Measurements from ENCODE around the gene RRAS.
A peak's percentile ranks its signal among the peaks of the same experiment; 100 is the strongest.

Gene RRAS

DNA sequence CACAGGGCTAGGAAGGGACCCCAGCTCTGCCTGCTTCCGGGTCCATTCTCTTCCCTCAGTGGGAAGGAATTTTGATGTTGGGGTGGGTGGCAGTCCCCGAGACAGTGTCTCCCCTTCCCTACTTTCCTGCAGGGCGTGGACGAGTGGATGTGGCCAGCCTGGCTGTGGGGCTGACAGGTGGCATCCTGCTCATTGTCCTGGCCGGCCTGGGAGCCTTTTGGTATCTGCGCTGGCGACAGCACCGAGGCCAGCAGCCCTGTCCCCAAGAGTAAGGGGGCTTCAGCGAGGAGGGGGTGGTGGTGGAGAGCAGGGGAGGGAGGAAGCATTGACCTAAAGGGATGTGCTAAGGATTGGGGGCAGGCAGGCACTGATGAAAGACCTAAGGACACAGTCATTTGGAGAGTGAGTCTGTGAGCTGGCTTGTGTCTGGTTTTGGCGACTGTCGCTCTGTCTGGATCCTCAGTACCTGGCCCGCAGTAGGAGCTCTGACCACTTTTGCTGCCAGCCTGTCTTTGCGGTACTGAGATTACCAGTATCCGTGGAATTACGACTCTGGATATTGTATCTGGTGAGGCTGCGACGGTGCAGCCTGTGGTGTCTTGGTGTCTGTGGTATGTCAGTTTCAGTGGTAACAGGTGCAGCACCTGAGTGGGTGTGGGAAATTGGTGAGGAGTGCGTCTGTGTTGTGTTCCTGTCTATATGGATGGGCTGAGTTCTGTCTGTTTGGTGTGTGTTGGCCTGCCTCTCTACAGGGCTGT, 51.4 kb downstream of the RRAS start:
- peak; percentile 63 for DNase-seq (ENCODE audit: low spot score)
- TF ChIP-seq, protein P1, sequence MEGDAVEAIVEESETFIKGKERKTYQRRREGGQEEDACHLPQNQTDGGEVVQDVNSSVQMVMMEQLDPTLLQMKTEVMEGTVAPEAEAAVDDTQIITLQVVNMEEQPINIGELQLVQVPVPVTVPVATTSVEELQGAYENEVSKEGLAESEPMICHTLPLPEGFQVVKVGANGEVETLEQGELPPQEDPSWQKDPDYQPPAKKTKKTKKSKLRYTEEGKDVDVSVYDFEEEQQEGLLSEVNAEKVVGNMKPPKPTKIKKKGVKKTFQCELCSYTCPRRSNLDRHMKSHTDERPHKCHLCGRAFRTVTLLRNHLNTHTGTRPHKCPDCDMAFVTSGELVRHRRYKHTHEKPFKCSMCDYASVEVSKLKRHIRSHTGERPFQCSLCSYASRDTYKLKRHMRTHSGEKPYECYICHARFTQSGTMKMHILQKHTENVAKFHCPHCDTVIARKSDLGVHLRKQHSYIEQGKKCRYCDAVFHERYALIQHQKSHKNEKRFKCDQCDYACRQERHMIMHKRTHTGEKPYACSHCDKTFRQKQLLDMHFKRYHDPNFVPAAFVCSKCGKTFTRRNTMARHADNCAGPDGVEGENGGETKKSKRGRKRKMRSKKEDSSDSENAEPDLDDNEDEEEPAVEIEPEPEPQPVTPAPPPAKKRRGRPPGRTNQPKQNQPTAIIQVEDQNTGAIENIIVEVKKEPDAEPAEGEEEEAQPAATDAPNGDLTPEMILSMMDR (IDR thresholded peaks at IDR 0.05; ENCODE audit: borderline replicate concordance, control extremely low read depth, extremely low read depth, insufficient read depth, missing control alignments): no peak
- in situ Hi-C loops (cut with MboI; ENCODE audit: low sequenced_read_pairs, unreplicated experiment): no loop called here

DNA sequence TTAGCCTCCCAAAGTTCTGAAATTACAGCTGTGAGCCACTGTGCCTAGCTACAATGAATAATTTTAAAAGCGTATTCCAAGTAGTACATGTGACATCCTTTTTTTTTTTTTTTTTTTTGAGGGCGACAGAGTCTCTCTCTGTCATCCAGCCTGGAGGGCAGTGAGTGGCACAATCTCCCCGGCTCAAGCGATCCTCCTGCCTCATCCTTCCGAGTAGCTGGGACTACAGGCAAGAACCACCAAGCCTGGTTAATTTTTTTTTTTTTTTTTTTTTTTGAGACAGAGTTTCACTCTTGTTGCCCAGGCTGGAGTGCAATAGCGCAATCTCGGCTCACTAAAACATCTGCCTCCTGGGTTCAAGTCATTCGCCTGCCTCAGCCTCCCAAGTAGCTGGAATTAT, 52.7 kb downstream of the RRAS start:
- in situ Hi-C loops (cut with MboI; ENCODE audit: low sequenced_read_pairs, unreplicated experiment): no loop called here
- DNase-seq (ENCODE audit: low spot score): no peak
- TF ChIP-seq, protein P1 (IDR thresholded peaks at IDR 0.05; ENCODE audit: borderline replicate concordance, control extremely low read depth, extremely low read depth, insufficient read depth, missing control alignments): no peak
